Coronary artery (tissue), 2 donors: ENCODE data around the gene CHST13.

ENCODE experiments used
- DNase-seq: peaks from one replicate; pipeline ENCODE4 v3.0.0-alpha.2; 2017; ENCODE audit warnings: low spot score
- H3K27ac ChIP-seq, 2 donors: fragments of 200-600 bp; sonication (generic); one replicate each; pipeline ENCODE4 v1.5.1; 2016 to 2019
- H3K4me3 ChIP-seq: fragments of 200-600 bp; sonication (generic); 2 replicates; pipeline ENCODE4 v1.5.1; 2016; ENCODE audit warnings: mild to moderate bottlenecking, moderate library complexity
- CTCF ChIP-seq: fragments of 200-600 bp; sonication (generic); IDR thresholded peaks from one replicate; pipeline ENCODE4 v1.5.1; 2019; ENCODE audit warnings: antibody characterized with exemption

CHST13 gene

GRCh38 chr3:126512916-126513650, 10.9 kb upstream of the CHST13 start:
- no peak for TF ChIP-seq CTCF

GRCh38 chr3:126514161-126514560, 9.8 kb upstream of the CHST13 start:
- H3K4me3 ChIP-seq: no peak overlapping the region
- no peak for TF ChIP-seq CTCF
- H3K27ac ChIP-seq: no peak overlapping the region
- no peak for DNase-seq

More at GRCh38 chr3:126512916-126513650, 10.9 kb upstream of the CHST13 start:
- H3K27ac ChIP-seq: no peak overlapping the region
- no peak for DNase-seq
- H3K4me3 ChIP-seq: no peak overlapping the region

GRCh38 chr3:126515066-126515706, 8.8 kb upstream of the CHST13 start:
- H3K27ac ChIP-seq: no peak overlapping the region
- TF ChIP-seq CTCF: no peak
- H3K4me3 ChIP-seq: no peak overlapping the region
- DNase-seq: no peak

- TF ChIP-seq CTCF: no peak
- H3K4me3 ChIP-seq: no peak overlapping the region
- DNase-seq: no peak
- no peak overlapping the region for H3K27ac ChIP-seq
Observed at GRCh38 chr3:126516152-126516935, 7.6 kb upstream of the CHST13 start.

GRCh38 chr3:126516936-126517290, 7.0 kb upstream of the CHST13 start:
- Histone ChIP-seq H3K4me3 (no peak overlapping the region), H3K27ac (no peak overlapping the region)
- DNase-seq: no peak
- TF ChIP-seq CTCF: no peak

GRCh38 chr3:126517291-126517951, 6.5 kb upstream of the CHST13 start, which contains the start of gene UROC1:
TSS of gene UROC1 (minus strand) at chr3:126517773. CDS start at chr3:126517719, 54 bp downstream.
- Histone ChIP-seq H3K27ac (no peak within 1 kb of the TSS), H3K4me3 (no peak within 1 kb of the TSS)
- no peak for TF ChIP-seq CTCF
- DNase-seq: no peak
